ENCODE data around the gene PDE2A.

Gene PDE2A

DNA sequence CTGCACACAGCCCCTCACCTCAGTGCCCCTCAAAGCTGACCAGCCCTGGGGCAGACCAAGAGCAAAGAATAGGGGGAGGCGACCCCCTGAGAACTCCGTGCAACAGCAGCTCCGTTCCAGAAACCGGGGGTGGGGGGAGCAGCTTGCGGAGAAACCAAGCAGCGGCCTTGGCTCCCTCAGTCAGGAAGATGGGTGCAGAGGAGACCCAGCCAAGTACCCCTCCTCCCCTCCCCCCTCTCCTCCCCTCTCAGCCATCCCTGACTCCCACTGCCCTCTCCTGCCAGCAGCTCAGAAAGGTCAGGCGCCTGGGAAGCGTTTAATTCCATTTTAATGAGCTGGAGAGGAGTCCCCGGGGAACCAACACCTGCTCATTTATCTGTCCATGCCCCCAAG, 78.9 kb downstream of the PDE2A start:
- no peak overlapping the region for H3K4me3 ChIP-seq (ENCODE audit: low read length)
- H3K4me1 ChIP-seq (ENCODE audit: insufficient read depth, low read length) = peaks cover 11% of the 10 kb centered on the region
- H2AFZ ChIP-seq (ENCODE audit: low read depth, low read length) = no peak overlapping the region
- H3K36me3 ChIP-seq (ENCODE audit: insufficient read depth, low read length) = no peaks in the 10 kb centered on the region
- no peaks in the 10 kb centered on the region for H3K9me3 ChIP-seq (ENCODE audit: low read length)
- peaks cover 71% of the 10 kb centered on the region for H3K27me3 ChIP-seq (ENCODE audit: insufficient read depth, low read length)

- peaks cover 14% of the 10 kb centered on the region for H3K4me1 ChIP-seq (ENCODE audit: insufficient read depth, low read length)
- H3K9me3 ChIP-seq (ENCODE audit: low read length) = no peaks in the 10 kb centered on the region
- H3K36me3 ChIP-seq (ENCODE audit: insufficient read depth, low read length) = no peaks in the 10 kb centered on the region
- H2AFZ ChIP-seq (ENCODE audit: low read depth, low read length) = no peak overlapping the region
- H3K27me3 ChIP-seq (ENCODE audit: insufficient read depth, low read length) = peaks cover 71% of the 10 kb centered on the region
- H3K4me3 ChIP-seq (ENCODE audit: low read length) = no peak overlapping the region
These were observed 79.5 kb downstream of the PDE2A start for GRCh38 chr11:72594493-72595291.

GRCh38 chr11:72592698-72593495, 81.3 kb downstream of the PDE2A start:
- Histone ChIP-seq H3K36me3 (ENCODE audit: insufficient read depth, low read length) (no peaks in the 10 kb centered on the region), H3K4me1 (ENCODE audit: insufficient read depth, low read length) (peaks cover 14% of the 10 kb centered on the region), H3K9me3 (ENCODE audit: low read length) (no peaks in the 10 kb centered on the region), H3K27me3 (ENCODE audit: insufficient read depth, low read length) (peaks cover 73% of the 10 kb centered on the region), H2AFZ (ENCODE audit: low read depth, low read length) (no peak overlapping the region), H3K4me3 (ENCODE audit: low read length) (no peak overlapping the region)

DNA sequence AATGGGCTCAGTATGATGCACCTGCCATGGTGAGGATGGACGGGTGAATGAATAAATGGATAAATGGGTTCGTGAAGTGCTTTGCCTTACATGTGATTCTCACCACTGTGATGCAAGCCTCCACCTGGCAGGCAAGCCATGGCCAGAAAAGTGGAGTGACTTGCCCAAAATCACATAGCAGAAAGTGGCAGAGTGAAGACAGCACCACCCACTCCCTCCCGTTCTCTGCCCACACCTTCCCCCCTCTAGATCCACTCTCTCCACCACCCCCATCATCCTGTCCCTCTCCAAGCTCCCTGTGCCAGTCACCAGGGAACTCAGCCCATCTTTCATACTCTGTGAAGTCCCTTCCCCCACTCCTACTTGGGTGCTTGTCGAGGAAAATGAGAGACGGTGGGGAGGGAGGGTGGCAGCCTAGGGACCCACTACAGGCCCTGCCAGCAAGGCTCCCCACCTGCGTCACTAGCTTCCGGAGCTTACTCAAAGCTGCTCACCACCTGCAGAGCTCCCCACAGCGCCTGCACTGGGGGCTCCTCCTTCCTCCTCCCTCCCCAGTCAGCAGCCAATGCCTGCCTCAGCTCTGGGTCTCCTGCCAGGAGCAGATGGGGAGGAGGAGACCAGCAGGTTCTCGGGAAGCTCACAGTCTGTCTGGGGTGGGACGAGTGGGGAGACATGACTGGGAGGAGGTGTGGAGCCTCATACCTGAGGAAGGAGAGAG, 82.3 kb downstream of the PDE2A start:
- Histone ChIP-seq H3K4me1 (ENCODE audit: insufficient read depth, low read length) (peaks cover 14% of the 10 kb centered on the region), H3K27me3 (ENCODE audit: insufficient read depth, low read length) (peaks cover 78% of the 10 kb centered on the region), H3K36me3 (ENCODE audit: insufficient read depth, low read length) (no peaks in the 10 kb centered on the region), H3K4me3 (ENCODE audit: low read length) (no peak overlapping the region), H3K9me3 (ENCODE audit: low read length) (no peaks in the 10 kb centered on the region), H2AFZ (ENCODE audit: low read depth, low read length) (no peak overlapping the region)

DNA sequence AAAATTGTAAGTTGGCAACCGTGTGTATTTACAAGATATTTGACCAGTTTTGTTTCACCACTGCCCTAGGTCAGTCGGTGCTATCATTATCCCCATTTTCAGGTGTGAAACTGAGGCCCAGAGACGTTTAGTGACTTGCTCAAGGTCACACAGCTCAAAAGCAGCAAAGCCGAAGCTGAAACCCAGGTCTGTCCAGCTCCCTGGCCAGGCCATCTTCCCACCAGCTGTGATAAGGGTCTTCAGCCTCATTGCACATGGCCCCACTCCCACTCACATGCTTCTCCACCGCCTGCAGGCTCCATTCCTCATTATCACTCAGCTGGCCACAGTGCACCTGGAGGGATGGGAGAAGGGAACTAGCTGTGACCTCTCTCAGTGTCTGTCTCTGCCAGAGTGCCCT, 83.2 kb downstream of the PDE2A start:
- Histone ChIP-seq H3K36me3 (ENCODE audit: insufficient read depth, low read length) (no peaks in the 10 kb centered on the region), H3K4me3 (ENCODE audit: low read length) (no peak overlapping the region), H3K27me3 (ENCODE audit: insufficient read depth, low read length) (peaks cover 78% of the 10 kb centered on the region), H2AFZ (ENCODE audit: low read depth, low read length) (no peak overlapping the region), H3K4me1 (ENCODE audit: insufficient read depth, low read length) (peaks cover 13% of the 10 kb centered on the region), H3K9me3 (ENCODE audit: low read length) (no peaks in the 10 kb centered on the region)

DNA sequence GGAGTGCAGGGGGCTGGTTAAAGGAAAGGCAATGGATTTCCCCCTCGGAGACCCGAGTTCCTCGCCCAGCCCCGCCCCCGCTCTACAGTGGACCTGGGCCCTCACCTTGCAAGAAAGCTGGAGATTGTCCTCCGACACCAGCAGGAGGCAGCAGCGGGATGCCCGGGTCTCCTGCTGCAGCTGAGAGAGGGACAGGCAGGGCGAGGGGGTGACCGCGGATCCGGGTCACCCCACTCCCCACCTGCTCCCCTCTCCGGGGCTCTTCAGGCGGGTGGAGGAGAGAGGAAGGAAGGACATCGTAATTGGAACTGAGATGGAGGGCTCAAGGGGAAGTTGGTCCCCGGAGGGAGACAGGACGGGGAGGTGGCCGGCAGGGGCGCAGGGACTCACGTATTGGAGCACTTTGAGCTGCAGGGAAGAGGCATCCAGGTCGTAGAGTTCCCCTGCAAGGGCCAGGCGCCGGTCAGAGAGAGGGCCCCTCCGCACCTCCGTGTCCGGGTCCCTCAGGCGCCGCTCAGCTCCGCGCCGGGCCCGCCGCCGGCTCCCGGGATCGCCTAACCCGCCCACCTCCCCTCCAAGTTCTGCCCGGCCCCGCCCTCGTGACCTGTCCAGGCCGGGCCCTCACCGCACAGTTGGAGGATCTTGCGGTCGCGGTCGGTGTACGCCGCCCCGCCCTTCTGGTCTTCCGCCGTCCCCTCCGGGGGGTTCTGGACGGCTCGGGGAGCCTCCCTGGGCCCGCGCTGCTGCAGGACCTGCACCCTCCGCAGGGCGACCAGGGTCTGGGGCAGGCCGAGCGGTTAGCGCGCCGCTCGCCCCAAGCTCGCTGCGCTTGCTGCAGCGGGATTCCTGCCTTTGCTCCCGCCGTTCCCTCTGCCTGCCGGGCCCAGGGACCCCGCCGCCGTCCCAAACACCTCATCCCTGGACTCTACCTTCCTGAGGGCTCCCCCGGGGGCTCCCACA, 84.1 kb downstream of the PDE2A start:
- Histone ChIP-seq H3K9me3 (ENCODE audit: low read length) (no peaks in the 10 kb centered on the region), H3K4me1 (ENCODE audit: insufficient read depth, low read length) (peaks cover 7% of the 10 kb centered on the region), H3K27me3 (ENCODE audit: insufficient read depth, low read length) (peaks cover 80% of the 10 kb centered on the region), H3K36me3 (ENCODE audit: insufficient read depth, low read length) (no peaks in the 10 kb centered on the region), H3K4me3 (ENCODE audit: low read length) (peak overlapping the region; percentile 11), H2AFZ (ENCODE audit: low read depth, low read length) (peak overlapping the region; percentile 19)

GRCh38 chr11:72588421-72589410, 85.5 kb downstream of the PDE2A start:
- peaks cover 2% of the 10 kb centered on the region for H3K9me3 ChIP-seq (ENCODE audit: low read length)
- H2AFZ ChIP-seq (ENCODE audit: low read depth, low read length) = no peak overlapping the region
- H3K27me3 ChIP-seq (ENCODE audit: insufficient read depth, low read length) = peaks cover 79% of the 10 kb centered on the region
- H3K36me3 ChIP-seq (ENCODE audit: insufficient read depth, low read length) = no peaks in the 10 kb centered on the region
- H3K4me1 ChIP-seq (ENCODE audit: insufficient read depth, low read length) = peaks cover 3% of the 10 kb centered on the region
- H3K4me3 ChIP-seq (ENCODE audit: low read length) = no peak overlapping the region

DNA sequence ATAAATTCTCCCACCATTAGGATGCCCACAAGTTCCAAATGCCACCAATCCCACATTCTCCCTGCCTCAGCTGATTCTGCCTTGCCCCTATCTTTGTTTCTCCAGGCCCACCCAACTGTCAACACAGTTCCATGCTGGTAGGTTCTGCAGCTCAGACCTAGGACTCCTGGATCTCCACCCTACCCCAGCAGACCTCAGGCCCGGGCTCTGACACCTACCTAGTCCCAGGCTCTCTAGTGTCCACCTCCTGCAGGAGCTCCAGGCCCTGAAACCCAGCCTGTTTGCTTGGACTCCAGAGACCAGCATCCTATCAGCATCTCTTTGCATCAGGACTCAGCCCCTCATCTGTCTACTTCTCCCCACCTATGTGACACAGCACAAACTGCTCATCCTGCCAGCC, 86.5 kb downstream of the PDE2A start:
- H3K4me3 ChIP-seq (ENCODE audit: low read length) = no peak overlapping the region
- peaks cover 79% of the 10 kb centered on the region for H3K27me3 ChIP-seq (ENCODE audit: insufficient read depth, low read length)
- peaks cover 3% of the 10 kb centered on the region for H3K9me3 ChIP-seq (ENCODE audit: low read length)
- H3K36me3 ChIP-seq (ENCODE audit: insufficient read depth, low read length) = no peaks in the 10 kb centered on the region
- peaks cover 3% of the 10 kb centered on the region for H3K4me1 ChIP-seq (ENCODE audit: insufficient read depth, low read length)
- H2AFZ ChIP-seq (ENCODE audit: low read depth, low read length) = no peak overlapping the region

GRCh38 chr11:72586321-72587090, 87.7 kb downstream of the PDE2A start:
- no peak overlapping the region for H3K4me3 ChIP-seq (ENCODE audit: low read length)
- peaks cover 3% of the 10 kb centered on the region for H3K4me1 ChIP-seq (ENCODE audit: insufficient read depth, low read length)
- H3K27me3 ChIP-seq (ENCODE audit: insufficient read depth, low read length) = peaks cover 78% of the 10 kb centered on the region
- H2AFZ ChIP-seq (ENCODE audit: low read depth, low read length) = no peak overlapping the region
- peaks cover 3% of the 10 kb centered on the region for H3K9me3 ChIP-seq (ENCODE audit: low read length)
- no peaks in the 10 kb centered on the region for H3K36me3 ChIP-seq (ENCODE audit: insufficient read depth, low read length)

- Histone ChIP-seq H2AFZ (ENCODE audit: low read depth, low read length) (no peak overlapping the region), H3K9me3 (ENCODE audit: low read length) (peaks cover 3% of the 10 kb centered on the region), H3K27me3 (ENCODE audit: insufficient read depth, low read length) (peaks cover 76% of the 10 kb centered on the region), H3K4me1 (ENCODE audit: insufficient read depth, low read length) (peaks cover 3% of the 10 kb centered on the region), H3K36me3 (ENCODE audit: insufficient read depth, low read length) (no peaks in the 10 kb centered on the region), H3K4me3 (ENCODE audit: low read length) (no peak overlapping the region)
These were observed 88.4 kb downstream of the PDE2A start for GRCh38 chr11:72585762-72586311.

Measured in neuron (in vitro differentiated cells).